Measurements from ENCODE around the gene MBTPS2. TPM values are rescaled to one million over a fixed set of nuclear protein-coding genes. Genes with fewer than 3 reads are reported as not detected.
A peak's percentile ranks its signal among the peaks of the same experiment; 100 is the strongest.

MBTPS2 gene
- 9.3 TPM for total RNA-seq

DNA sequence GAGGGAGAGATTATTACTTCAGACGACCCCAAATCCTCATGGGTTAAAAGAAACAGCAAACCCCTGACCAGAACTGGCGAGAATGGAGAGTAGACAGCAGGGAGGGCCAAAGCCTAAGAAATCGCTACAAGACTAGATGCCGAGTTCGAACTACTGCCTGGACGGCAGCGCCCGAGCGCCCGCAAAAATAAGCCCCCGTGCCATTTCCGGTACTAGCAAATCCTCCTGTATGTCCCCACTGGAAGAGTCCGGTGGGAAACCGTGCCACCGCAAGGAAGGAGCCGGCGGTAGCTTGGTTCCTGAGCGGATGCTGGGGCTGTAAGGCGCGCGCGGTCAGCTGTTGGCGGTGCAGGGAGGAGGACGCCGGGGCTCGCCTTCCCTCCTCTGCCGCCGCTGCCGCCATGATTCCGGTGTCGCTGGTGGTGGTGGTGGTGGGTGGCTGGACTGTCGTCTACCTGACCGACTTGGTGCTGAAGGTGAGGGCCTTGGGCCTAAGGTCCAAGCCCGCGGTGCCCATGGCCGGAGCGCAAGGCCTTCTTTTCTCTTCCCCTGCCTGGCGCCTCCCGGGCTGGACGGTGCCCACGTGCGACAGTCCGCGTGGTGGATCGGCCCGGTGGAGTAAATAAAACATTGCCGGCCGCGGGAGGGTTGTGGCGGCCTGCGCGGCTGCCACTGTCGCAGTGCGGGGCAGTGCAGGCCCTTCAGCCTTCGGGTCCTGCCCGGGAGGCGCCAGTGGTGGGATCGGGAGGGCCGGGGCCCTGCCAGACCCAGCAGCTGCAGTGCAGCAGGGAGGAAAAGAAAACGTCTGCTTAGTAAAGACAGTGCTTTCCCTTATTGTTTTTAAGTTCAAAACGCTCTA, at the start of gene MBTPS2:
Gene MBTPS2 (plus strand): TSS at position 284 of the 859 bp plus-strand sequence. CDS start 118 bp downstream, at position 402.
- H3K27ac ChIP-seq: peak within 1 kb of the TSS; percentile 67
- no peaks in the 10 kb centered on the region for H3K9me3 ChIP-seq
- no peaks in the 10 kb centered on the region for H3K36me3 ChIP-seq
- H3K4me1 ChIP-seq: peaks cover 8% of the 10 kb centered on the region
- TF ChIP-seq, protein P1, sequence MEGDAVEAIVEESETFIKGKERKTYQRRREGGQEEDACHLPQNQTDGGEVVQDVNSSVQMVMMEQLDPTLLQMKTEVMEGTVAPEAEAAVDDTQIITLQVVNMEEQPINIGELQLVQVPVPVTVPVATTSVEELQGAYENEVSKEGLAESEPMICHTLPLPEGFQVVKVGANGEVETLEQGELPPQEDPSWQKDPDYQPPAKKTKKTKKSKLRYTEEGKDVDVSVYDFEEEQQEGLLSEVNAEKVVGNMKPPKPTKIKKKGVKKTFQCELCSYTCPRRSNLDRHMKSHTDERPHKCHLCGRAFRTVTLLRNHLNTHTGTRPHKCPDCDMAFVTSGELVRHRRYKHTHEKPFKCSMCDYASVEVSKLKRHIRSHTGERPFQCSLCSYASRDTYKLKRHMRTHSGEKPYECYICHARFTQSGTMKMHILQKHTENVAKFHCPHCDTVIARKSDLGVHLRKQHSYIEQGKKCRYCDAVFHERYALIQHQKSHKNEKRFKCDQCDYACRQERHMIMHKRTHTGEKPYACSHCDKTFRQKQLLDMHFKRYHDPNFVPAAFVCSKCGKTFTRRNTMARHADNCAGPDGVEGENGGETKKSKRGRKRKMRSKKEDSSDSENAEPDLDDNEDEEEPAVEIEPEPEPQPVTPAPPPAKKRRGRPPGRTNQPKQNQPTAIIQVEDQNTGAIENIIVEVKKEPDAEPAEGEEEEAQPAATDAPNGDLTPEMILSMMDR (IDR thresholded peaks at IDR 0.05): peak in 1 of 3 experiments; percentile 8
- TF ChIP-seq POLR2AphosphoS5 (IDR thresholded peaks at IDR 0.05; ENCODE audit: insufficient read depth in 1 of 2, low read depth in 1 of 2) (peak; percentile 61 to 78), POLR2A (IDR thresholded peaks at IDR 0.05) (peak in 1 of 2 donors; percentile 18)
- DNase-seq (ENCODE audit: extremely low spot score in 2 of 2): no peak
- intact Hi-C loops (cut with DNase I): no loop called here
- no peaks in the 10 kb centered on the region for H3K27me3 ChIP-seq
- H3K4me3 ChIP-seq: peak within 1 kb of the TSS; percentile 62 to 65

DNA sequence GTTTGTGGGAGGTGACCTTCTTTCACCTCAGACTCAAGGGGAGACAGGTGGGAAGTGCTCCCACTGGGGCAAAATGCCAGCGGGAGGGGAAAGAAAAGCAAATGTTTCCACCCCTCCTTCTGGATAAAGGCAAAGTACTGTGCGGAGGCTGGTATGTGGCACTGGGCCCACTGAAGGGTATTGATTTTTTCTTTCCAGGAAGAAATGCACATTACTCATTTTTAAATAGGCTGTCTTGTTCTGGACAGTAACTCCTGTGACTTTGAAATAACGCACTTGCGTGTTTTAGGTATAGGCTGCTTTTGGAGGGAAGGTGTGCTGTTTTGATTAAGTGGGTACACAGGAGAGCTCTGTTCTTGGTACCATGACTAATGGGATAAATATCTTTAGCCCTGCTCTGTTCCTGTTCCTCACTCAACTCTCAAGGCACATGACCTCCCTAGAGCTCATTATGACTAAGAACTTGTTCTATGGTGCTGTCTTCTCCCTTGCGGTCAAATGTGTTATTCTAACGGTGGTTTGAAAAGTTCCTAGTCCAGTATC, 40.7 kb upstream of the MBTPS2 start:
- Histone ChIP-seq H3K27me3 (no peaks in the 10 kb centered on the region), H3K9me3 (no peaks in the 10 kb centered on the region), H3K4me3 (no peak overlapping the region), H3K4me1 (no peaks in the 10 kb centered on the region), H3K36me3 (no peaks in the 10 kb centered on the region), H3K27ac (no peak overlapping the region)
- no peak for DNase-seq (ENCODE audit: extremely low spot score in 2 of 2)
- intact Hi-C loops (cut with DNase I): no loop called here
- no peak for TF ChIP-seq POLR2A (IDR thresholded peaks at IDR 0.05)
- no peak for TF ChIP-seq POLR2AphosphoS5 (IDR thresholded peaks at IDR 0.05; ENCODE audit: insufficient read depth in 1 of 2, low read depth in 1 of 2)
- TF ChIP-seq, protein P1 (IDR thresholded peaks at IDR 0.05): no peak

DNA sequence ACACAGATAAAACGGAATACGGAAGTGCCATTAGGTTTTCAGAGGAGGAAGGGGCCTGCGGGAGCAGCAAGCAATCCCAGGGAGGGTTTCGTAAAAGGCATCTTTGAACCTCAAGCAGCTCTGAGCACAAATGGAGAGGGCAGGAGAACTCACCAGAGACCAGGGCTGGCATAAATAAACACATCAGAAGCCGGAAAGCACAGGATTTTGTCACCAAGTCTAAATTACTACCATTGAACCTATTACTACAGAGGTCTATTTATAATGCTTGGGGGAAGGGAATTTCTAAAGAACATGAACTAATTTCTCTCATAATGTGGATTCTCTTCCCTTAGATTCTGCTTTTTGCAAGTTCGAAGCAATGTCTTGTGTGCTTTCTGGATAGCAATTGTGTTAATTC, 39.6 kb upstream of the MBTPS2 start:
- Histone ChIP-seq H3K4me3 (no peak overlapping the region), H3K27ac (no peak overlapping the region), H3K36me3 (no peaks in the 10 kb centered on the region), H3K27me3 (no peaks in the 10 kb centered on the region), H3K9me3 (no peaks in the 10 kb centered on the region), H3K4me1 (no peaks in the 10 kb centered on the region)
- TF ChIP-seq POLR2AphosphoS5 (IDR thresholded peaks at IDR 0.05; ENCODE audit: insufficient read depth in 1 of 2, low read depth in 1 of 2) (no peak), POLR2A (IDR thresholded peaks at IDR 0.05) (no peak)
- TF ChIP-seq, protein P1 (IDR thresholded peaks at IDR 0.05): no peak
- intact Hi-C loops (cut with DNase I): no loop called here
- no peak for DNase-seq (ENCODE audit: extremely low spot score in 2 of 2)

DNA sequence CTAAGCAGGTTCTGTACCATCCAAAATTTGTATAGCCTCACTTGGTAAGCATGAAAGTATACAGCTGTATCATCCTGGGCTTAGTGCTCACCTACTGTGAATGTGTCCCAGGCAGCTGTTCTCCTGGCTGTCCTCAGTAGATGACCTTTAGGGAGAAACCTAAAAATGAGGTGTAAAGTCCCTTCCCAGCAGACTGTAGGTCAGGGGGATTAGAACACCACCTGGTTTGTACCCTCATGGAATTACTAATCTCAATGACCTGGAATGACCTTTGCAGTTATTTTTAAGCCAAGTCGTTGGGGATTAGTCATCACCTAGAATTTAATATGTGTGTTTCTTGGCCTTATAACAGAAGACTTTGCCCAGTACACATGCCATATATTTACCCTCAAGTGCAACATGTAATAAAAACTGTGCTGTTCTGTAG, 39.1 kb upstream of the MBTPS2 start:
- no peak overlapping the region for H3K4me3 ChIP-seq
- no peak for DNase-seq (ENCODE audit: extremely low spot score in 2 of 2)
- no peaks in the 10 kb centered on the region for H3K27me3 ChIP-seq
- intact Hi-C loops (cut with DNase I): no loop called here
- H3K36me3 ChIP-seq: no peaks in the 10 kb centered on the region
- no peaks in the 10 kb centered on the region for H3K9me3 ChIP-seq
- no peak overlapping the region for H3K27ac ChIP-seq
- H3K4me1 ChIP-seq: no peaks in the 10 kb centered on the region
- TF ChIP-seq POLR2AphosphoS5 (IDR thresholded peaks at IDR 0.05; ENCODE audit: insufficient read depth in 1 of 2, low read depth in 1 of 2) (no peak), POLR2A (IDR thresholded peaks at IDR 0.05) (no peak)
- TF ChIP-seq, protein P1 (IDR thresholded peaks at IDR 0.05): no peak
